Activated CD8-positive, alpha-beta memory T cell treated with anti-CD3 and anti-CD28 coated beads for 24 hours (primary cell): ENCODE data around the gene RAD18.

ENCODE experiments used
- DNase-seq: peaks from one replicate; pipeline ENCODE4 v3.0.0-alpha.2; 2020

The RAD18 gene

GRCh38 chr3:8856721-8857120 lies 106.6 kb downstream of the RAD18 start:
- no peak for DNase-seq

GRCh38 chr3:8856071-8856470 lies 107.2 kb downstream of the RAD18 start:
- DNase-seq, result no peak

GRCh38 chr3:8854656-8855055 lies 108.6 kb downstream of the RAD18 start:
- no peak for DNase-seq

GRCh38 chr3:8853081-8853480 lies 110.2 kb downstream of the RAD18 start:
- no peak for DNase-seq

GRCh38 chr3:8852511-8852910 lies 110.8 kb downstream of the RAD18 start:
- DNase-seq, result no peak

- DNase-seq, result no peak
These were observed 111.6 kb downstream of the RAD18 start for GRCh38 chr3:8851703-8852102.

- no peak for DNase-seq
These were observed 114.6 kb downstream of the RAD18 start for GRCh38 chr3:8848696-8849131.

- no peak for DNase-seq
These were observed 116.0 kb downstream of the RAD18 start for GRCh38 chr3:8847317-8847716.

- no peak for DNase-seq
These were observed 117.1 kb downstream of the RAD18 start for GRCh38 chr3:8846176-8846575.

- no peak for DNase-seq
These were observed 117.6 kb downstream of the RAD18 start for GRCh38 chr3:8845641-8846040.

GRCh38 chr3:8843347-8843746 lies 119.9 kb downstream of the RAD18 start:
- no peak for DNase-seq

GRCh38 chr3:8842293-8842692 lies 121.0 kb downstream of the RAD18 start:
- no peak for DNase-seq

- DNase-seq, result no peak
These were observed 121.8 kb downstream of the RAD18 start for GRCh38 chr3:8841472-8841871.

- DNase-seq, result no peak
These were observed 122.7 kb downstream of the RAD18 start for GRCh38 chr3:8840556-8840955.

- DNase-seq, result no peak
These were observed 123.5 kb downstream of the RAD18 start for GRCh38 chr3:8839607-8840325.

- DNase-seq, result no peak
These were observed 124.4 kb downstream of the RAD18 start for GRCh38 chr3:8838765-8839423.

GRCh38 chr3:8838234-8838633 lies 125.0 kb downstream of the RAD18 start:
- no peak for DNase-seq

- DNase-seq, result no peak
These were observed 126.1 kb downstream of the RAD18 start for GRCh38 chr3:8837162-8837561.

GRCh38 chr3:8836096-8836495 lies 127.2 kb downstream of the RAD18 start:
- DNase-seq, result no peak

- no peak for DNase-seq
These were observed 127.9 kb downstream of the RAD18 start for GRCh38 chr3:8835385-8835784.

GRCh38 chr3:8834974-8835373 lies 128.3 kb downstream of the RAD18 start:
- DNase-seq, result no peak

GRCh38 chr3:8827641-8828040 lies 135.6 kb downstream of the RAD18 start:
- DNase-seq, result no peak
